GM23248 (cell line): ENCODE results near the gene SSTR5.

Experiments
- EZH2 ChIP-seq: fragments of 200-600 bp; sonication (generic); IDR thresholded peaks from 2 replicates; pipeline ENCODE4 v1.6.1; 2018; ENCODE audit warnings: antibody characterized with exemption, mild to moderate bottlenecking; ENCODE audit not compliant: insufficient read depth, poor library complexity, severe bottlenecking
- EZH2phosphoT487 ChIP-seq: fragments of 200-600 bp; sonication (generic); IDR thresholded peaks from 2 replicates; pipeline ENCODE4 v1.6.1; 2018; ENCODE audit warnings: antibody characterized with exemption, moderate library complexity, mild to moderate bottlenecking, low read depth; ENCODE audit not compliant: insufficient read depth

DNA sequence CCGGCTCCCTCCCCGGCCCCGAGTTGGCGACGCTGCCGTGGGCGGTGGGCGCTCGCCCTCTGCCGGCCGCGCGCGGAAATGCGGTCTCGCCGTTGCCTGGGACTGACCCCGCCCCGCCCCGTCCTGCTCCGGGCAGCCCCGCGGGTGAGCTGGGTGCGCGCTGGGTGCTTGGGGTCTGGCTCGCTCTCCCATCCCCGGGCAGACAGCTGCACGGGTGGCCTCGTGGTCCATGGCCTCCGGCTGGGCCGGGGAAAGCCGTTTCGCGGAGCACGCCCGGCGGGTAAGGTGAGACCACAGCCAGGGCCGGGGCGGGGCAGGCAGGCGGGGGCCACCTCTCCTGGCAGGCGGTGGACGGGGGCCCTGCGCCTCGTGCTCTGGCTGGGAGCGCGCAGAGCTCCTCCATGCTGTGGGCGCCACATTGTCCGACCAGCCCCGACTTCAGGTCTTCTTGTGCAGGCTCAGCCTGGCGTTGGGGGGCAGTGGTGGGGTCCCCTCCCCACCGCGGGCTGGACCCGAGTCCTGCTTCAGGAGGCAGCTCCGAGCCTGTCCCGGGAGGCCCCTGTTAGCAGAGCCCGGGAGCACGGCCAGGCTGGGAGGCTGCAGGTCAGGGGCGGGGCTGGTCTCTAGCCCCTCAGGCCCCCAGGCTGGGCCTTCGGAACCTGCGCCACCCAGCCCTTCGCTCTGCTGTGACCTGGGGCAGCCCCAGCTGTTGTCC lies 30.5 kb downstream of the SSTR5 start:
- TF ChIP-seq EZH2 (no peak), EZH2phosphoT487 (no peak)
